ENCODE data around the gene BRI3.

BRI3 gene

DNA sequence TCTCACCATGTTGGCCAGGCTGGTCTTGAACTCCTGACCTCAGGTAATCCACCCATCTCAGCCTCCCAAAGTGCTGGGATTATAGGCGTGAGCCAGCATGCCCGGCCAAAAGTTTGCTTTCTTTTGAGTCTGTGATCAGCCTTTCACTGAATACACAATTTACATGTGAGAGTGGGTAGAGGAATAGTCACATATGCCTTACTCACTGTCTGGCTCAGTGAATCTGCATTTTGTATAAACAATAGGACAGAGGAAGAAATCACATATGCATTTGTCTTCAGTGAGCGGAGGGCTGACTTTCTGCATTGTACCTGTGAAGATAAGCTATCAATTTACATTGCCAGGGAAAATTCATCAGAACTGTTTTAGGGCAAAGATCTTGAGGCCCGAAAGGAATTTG, 27.0 kb upstream of the BRI3 start:
- TF ChIP-seq TAF1 (IDR thresholded peaks at IDR 0.05; ENCODE audit: borderline replicate concordance, low read depth, low read length): no peak
- TF ChIP-seq POLR2A (IDR thresholded peaks at IDR 0.05; ENCODE audit: low read depth, low read length): no peak
- TF ChIP-seq POLR2AphosphoS5 (IDR thresholded peaks at IDR 0.05; ENCODE audit: low read depth, low read length): no peak
- no peak for FAIRE-seq
- no peak for DNase-seq (ENCODE audit: insufficient read length)

- FAIRE-seq: no peak
- no peak for DNase-seq (ENCODE audit: insufficient read length)
These were observed 26.4 kb upstream of the BRI3 start for GRCh38 chr7:98254951-98255610.

GRCh38 chr7:98256431-98256830, 25.1 kb upstream of the BRI3 start:
- DNase-seq (ENCODE audit: insufficient read length) (no peak), FAIRE-seq (no peak)
- TF ChIP-seq POLR2A (IDR thresholded peaks at IDR 0.05; ENCODE audit: low read depth, low read length) (no peak), POLR2AphosphoS5 (IDR thresholded peaks at IDR 0.05; ENCODE audit: low read depth, low read length) (no peak), TAF1 (IDR thresholded peaks at IDR 0.05; ENCODE audit: borderline replicate concordance, low read depth, low read length) (no peak)

More at GRCh38 chr7:98254951-98255610, 26.4 kb upstream of the BRI3 start:
- no peak for TF ChIP-seq POLR2A (IDR thresholded peaks at IDR 0.05; ENCODE audit: low read depth, low read length)
- TF ChIP-seq TAF1 (IDR thresholded peaks at IDR 0.05; ENCODE audit: borderline replicate concordance, low read depth, low read length): no peak
- TF ChIP-seq POLR2AphosphoS5 (IDR thresholded peaks at IDR 0.05; ENCODE audit: low read depth, low read length): no peak

DNA sequence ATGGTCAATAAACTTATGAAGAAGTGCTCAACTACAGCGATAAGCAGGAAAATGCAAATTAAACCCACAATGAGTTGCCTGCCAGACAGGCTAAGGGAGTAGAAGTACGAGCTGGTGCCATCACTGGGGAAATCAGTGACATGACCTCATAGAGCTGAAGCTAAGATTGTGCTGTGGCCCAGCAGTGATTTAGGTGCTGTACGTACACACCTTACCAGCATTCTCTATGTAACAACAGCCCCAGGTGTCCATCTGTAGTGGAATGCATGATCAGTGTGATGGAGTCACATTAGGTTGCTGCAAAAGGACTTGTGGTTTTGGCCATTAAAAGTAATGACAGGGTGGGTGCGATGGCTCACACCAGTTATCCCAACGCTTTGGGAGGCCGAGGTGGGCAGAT, 23.8 kb upstream of the BRI3 start:
- no peak for FAIRE-seq
- no peak for TF ChIP-seq POLR2AphosphoS5 (IDR thresholded peaks at IDR 0.05; ENCODE audit: low read depth, low read length)
- no peak for TF ChIP-seq POLR2A (IDR thresholded peaks at IDR 0.05; ENCODE audit: low read depth, low read length)
- TF ChIP-seq TAF1 (IDR thresholded peaks at IDR 0.05; ENCODE audit: borderline replicate concordance, low read depth, low read length): no peak

DNA sequence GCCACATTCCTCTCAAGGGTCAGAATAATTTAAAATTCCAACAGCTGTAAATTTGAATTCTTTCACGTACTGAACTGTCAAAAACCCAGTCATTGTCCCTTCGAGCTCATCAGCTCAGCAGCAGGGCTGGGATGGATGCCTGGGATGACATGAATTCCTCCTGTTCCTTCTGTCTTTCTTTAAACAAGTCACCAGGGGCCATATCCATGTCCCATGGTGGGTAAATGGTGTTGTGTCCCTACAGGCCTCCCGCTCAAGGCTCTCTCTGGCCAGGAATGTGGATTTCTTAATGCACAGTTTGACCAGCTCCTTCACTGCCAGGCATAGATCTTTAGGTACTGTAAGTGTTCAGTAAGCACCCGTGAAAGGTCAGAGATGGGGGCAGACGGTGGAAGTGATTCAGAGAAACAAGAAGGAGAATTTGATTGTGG, 15.6 kb upstream of the BRI3 start:
- no peak for FAIRE-seq
- no peak for DNase-seq (ENCODE audit: insufficient read length)
- TF ChIP-seq POLR2AphosphoS5 (IDR thresholded peaks at IDR 0.05; ENCODE audit: low read depth, low read length) (no peak), TAF1 (IDR thresholded peaks at IDR 0.05; ENCODE audit: borderline replicate concordance, low read depth, low read length) (no peak), POLR2A (IDR thresholded peaks at IDR 0.05; ENCODE audit: low read depth, low read length) (no peak)

More for the DNA sequence above, 23.8 kb upstream of the BRI3 start:
- no peak for DNase-seq (ENCODE audit: insufficient read length)

- TF ChIP-seq POLR2A (IDR thresholded peaks at IDR 0.05; ENCODE audit: low read depth, low read length) (no peak), TAF1 (IDR thresholded peaks at IDR 0.05; ENCODE audit: borderline replicate concordance, low read depth, low read length) (no peak), POLR2AphosphoS5 (IDR thresholded peaks at IDR 0.05; ENCODE audit: low read depth, low read length) (no peak)
- FAIRE-seq (no peak), DNase-seq (ENCODE audit: insufficient read length) (no peak)
These were observed 14.6 kb upstream of the BRI3 start for GRCh38 chr7:98266840-98267239.

DNA sequence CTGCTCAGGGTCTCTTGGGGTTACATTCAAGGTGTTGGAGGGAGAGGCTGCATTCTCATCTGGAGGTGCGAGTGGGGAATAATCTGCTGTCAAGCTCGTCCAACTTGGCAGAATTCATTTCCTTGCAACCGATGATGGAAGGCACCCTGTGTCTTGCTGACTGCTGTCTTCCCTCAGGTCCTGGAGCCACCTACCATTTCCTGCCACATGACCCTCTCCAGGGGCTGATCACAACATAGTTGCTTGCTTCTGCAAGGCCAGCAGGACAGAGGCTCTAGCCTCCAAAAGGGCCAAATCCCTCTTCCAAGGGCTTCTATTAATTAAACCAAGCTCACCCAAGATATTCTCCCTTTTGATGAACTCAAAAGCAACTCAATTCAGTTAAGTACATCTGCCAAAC, 14.2 kb upstream of the BRI3 start:
- no peak for TF ChIP-seq POLR2A (IDR thresholded peaks at IDR 0.05; ENCODE audit: low read depth, low read length)
- no peak for TF ChIP-seq TAF1 (IDR thresholded peaks at IDR 0.05; ENCODE audit: borderline replicate concordance, low read depth, low read length)
- TF ChIP-seq POLR2AphosphoS5 (IDR thresholded peaks at IDR 0.05; ENCODE audit: low read depth, low read length): no peak
- FAIRE-seq: no peak
- DNase-seq (ENCODE audit: insufficient read length): no peak

DNA sequence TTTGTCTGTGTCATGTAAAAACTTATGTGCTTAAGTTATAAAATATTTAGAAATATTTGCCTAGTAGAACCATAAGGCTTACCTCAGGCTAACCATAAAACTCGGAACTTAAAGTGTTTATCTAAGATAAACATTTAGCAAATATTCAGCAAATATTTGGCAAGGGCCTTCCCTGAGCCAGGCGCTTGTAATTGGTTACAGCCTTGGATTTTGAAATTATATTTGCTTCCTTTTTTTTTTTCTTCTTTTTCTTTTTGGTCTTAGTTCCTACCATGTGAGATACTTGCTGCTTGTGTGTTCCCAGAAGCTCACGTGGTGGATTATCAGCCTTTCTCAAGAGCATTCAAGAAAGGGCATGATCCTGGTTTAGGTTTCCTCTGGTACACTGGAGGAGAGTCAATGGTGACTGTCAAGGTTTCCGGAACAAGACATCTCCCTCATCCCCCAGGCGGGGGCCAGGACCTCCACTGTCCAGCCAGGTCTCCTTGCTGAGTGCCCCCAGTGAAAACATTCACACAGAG, 5.2 kb upstream of the BRI3 start:
- FAIRE-seq (no peak), DNase-seq (ENCODE audit: insufficient read length) (no peak)
- TF ChIP-seq TAF1 (IDR thresholded peaks at IDR 0.05; ENCODE audit: borderline replicate concordance, low read depth, low read length) (no peak), POLR2AphosphoS5 (IDR thresholded peaks at IDR 0.05; ENCODE audit: low read depth, low read length) (no peak), POLR2A (IDR thresholded peaks at IDR 0.05; ENCODE audit: low read depth, low read length) (no peak)

DNA sequence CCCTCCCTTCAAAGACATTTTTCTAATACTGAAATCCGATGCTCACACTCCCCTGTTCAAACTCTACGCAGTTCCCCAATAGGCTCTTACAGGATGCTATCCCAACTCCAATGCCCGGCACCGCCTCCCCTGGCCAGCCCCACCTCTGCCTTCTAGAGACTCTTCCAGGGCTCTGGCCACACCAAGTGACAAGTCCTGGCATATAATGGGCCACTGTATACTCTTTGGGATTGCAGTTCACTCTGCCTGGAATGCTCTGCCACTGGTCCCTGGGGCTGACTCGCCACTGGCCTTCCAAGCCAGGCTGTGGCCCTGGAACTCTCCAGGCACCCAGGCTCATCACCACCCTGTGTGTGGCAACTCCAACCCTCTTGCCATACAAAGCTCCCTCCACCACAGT, 3.1 kb upstream of the BRI3 start:
- FAIRE-seq: no peak
- TF ChIP-seq TAF1 (IDR thresholded peaks at IDR 0.05; ENCODE audit: borderline replicate concordance, low read depth, low read length) (no peak), POLR2A (IDR thresholded peaks at IDR 0.05; ENCODE audit: low read depth, low read length) (no peak), POLR2AphosphoS5 (IDR thresholded peaks at IDR 0.05; ENCODE audit: low read depth, low read length) (no peak)
- no peak for DNase-seq (ENCODE audit: insufficient read length)

DNA sequence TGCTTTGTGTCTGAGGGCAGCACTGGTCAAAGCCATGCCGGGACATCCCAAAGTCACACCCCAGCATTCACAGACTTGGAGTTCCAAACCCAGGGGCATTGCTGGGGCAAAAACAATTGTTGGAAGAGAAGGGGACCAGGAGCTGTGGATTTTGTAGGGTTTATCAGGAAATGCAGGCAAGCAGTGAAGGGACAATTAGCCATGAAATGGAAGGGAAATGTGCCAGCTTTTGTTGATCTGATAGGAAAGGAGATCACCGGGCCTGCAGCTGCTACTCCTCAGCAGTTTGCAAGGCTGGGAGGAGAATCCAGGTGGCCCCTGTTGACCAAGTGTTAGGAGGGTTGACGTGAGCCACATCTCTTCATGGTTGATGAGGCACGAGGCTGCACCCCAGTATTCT, 2.5 kb upstream of the BRI3 start:
- FAIRE-seq: no peak
- no peak for TF ChIP-seq TAF1 (IDR thresholded peaks at IDR 0.05; ENCODE audit: borderline replicate concordance, low read depth, low read length)
- no peak for TF ChIP-seq POLR2A (IDR thresholded peaks at IDR 0.05; ENCODE audit: low read depth, low read length)
- TF ChIP-seq POLR2AphosphoS5 (IDR thresholded peaks at IDR 0.05; ENCODE audit: low read depth, low read length): no peak
- DNase-seq (ENCODE audit: insufficient read length): no peak

GRCh38 chr7:98280296-98280695, 1.2 kb upstream of the BRI3 start:
- no peak for DNase-seq (ENCODE audit: insufficient read length)

More at GRCh38 chr7:98280296-98280695, 1.2 kb upstream of the BRI3 start:
- no peak for FAIRE-seq
- no peak for TF ChIP-seq POLR2AphosphoS5 (IDR thresholded peaks at IDR 0.05; ENCODE audit: low read depth, low read length)
- TF ChIP-seq POLR2A (IDR thresholded peaks at IDR 0.05; ENCODE audit: low read depth, low read length): no peak
- no peak for TF ChIP-seq TAF1 (IDR thresholded peaks at IDR 0.05; ENCODE audit: borderline replicate concordance, low read depth, low read length)

All from GM12892 (cell line).